OCI-LY1 (cell line): ENCODE measurements around the gene SCAF11.

Experiments
- EZH2 ChIP-seq: fragments of 200-600 bp; sonication (generic), shearing (Covaris generic); IDR thresholded peaks from 2 replicates; pipeline ENCODE4 v1.8.0; 2017; ENCODE audit warnings: borderline replicate concordance, mixed run types, mild to moderate bottlenecking, antibody characterized with exemption, low read length, moderate library complexity, mixed read lengths
- TF ChIP-seq, protein P1 (sequence below): fragments of 200-600 bp; sonication (generic), shearing (Covaris generic); IDR thresholded peaks from 2 replicates; pipeline ENCODE4 v1.5.1; 2017; ENCODE audit warnings: mild to moderate bottlenecking, antibody characterized with exemption, low read length, moderate library complexity, mixed read lengths

- TF ChIP-seq, protein P1, sequence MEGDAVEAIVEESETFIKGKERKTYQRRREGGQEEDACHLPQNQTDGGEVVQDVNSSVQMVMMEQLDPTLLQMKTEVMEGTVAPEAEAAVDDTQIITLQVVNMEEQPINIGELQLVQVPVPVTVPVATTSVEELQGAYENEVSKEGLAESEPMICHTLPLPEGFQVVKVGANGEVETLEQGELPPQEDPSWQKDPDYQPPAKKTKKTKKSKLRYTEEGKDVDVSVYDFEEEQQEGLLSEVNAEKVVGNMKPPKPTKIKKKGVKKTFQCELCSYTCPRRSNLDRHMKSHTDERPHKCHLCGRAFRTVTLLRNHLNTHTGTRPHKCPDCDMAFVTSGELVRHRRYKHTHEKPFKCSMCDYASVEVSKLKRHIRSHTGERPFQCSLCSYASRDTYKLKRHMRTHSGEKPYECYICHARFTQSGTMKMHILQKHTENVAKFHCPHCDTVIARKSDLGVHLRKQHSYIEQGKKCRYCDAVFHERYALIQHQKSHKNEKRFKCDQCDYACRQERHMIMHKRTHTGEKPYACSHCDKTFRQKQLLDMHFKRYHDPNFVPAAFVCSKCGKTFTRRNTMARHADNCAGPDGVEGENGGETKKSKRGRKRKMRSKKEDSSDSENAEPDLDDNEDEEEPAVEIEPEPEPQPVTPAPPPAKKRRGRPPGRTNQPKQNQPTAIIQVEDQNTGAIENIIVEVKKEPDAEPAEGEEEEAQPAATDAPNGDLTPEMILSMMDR: no peak
- no peak for TF ChIP-seq EZH2
Observed at GRCh38 chr12:45886685-45887084, 103.7 kb downstream of the SCAF11 start.
